ENCODE measurements around the gene SLC9A7.

SLC9A7 gene

GRCh38 chrX:46553935-46554334 lies 205.0 kb downstream of the SLC9A7 start:
- Histone ChIP-seq H3K4me1 (ENCODE audit: control insufficient read depth, insufficient read depth, low read length) (peaks cover 5% of the 10 kb centered on the region), H3K27me3 (ENCODE audit: control insufficient read depth, insufficient read depth, low read length) (no peaks in the 10 kb centered on the region), H3K36me3 (ENCODE audit: control insufficient read depth, insufficient read depth, low read length) (no peaks in the 10 kb centered on the region), H3K4me3 (ENCODE audit: low read depth, low read length) (no peak overlapping the region), H3K9ac (ENCODE audit: low read depth, low read length) (no peak overlapping the region), H3K9me3 (ENCODE audit: control insufficient read depth, insufficient read depth, low read length) (no peaks in the 10 kb centered on the region)

- Histone ChIP-seq H3K9me3 (ENCODE audit: control insufficient read depth, insufficient read depth, low read length) (no peaks in the 10 kb centered on the region), H3K9ac (ENCODE audit: low read depth, low read length) (peak overlapping the region; percentile 26)
Measured at GRCh38 chrX:46551494-46552128, 207.3 kb downstream of the SLC9A7 start.

GRCh38 chrX:46549914-46550313 lies 209.0 kb downstream of the SLC9A7 start:
- Histone ChIP-seq H3K36me3 (ENCODE audit: control insufficient read depth, insufficient read depth, low read length) (no peaks in the 10 kb centered on the region), H3K4me1 (ENCODE audit: control insufficient read depth, insufficient read depth, low read length) (peaks cover 5% of the 10 kb centered on the region), H3K9me3 (ENCODE audit: control insufficient read depth, insufficient read depth, low read length) (no peaks in the 10 kb centered on the region), H3K4me3 (ENCODE audit: low read depth, low read length) (no peak overlapping the region), H3K27me3 (ENCODE audit: control insufficient read depth, insufficient read depth, low read length) (no peaks in the 10 kb centered on the region), H3K9ac (ENCODE audit: low read depth, low read length) (no peak overlapping the region)

More at GRCh38 chrX:46551494-46552128, 207.3 kb downstream of the SLC9A7 start:
- Histone ChIP-seq H3K4me3 (ENCODE audit: low read depth, low read length) (no peak overlapping the region), H3K36me3 (ENCODE audit: control insufficient read depth, insufficient read depth, low read length) (no peaks in the 10 kb centered on the region), H3K27me3 (ENCODE audit: control insufficient read depth, insufficient read depth, low read length) (no peaks in the 10 kb centered on the region), H3K4me1 (ENCODE audit: control insufficient read depth, insufficient read depth, low read length) (peaks cover 5% of the 10 kb centered on the region)

Measured in iPS-15b (cell line).